ENCODE results near the gene NANS. TPM values are rescaled to one million over a fixed set of nuclear protein-coding genes. Genes with fewer than 3 reads are reported as not detected.

The NANS gene
- polyA plus RNA-seq, 1 donor from 2014 or later, result 16.9 TPM

GRCh38 chr9:98096091-98096490, 39.6 kb downstream of the NANS start:
- TF ChIP-seq TAF1 (IDR thresholded peaks at IDR 0.05; ENCODE audit: low read depth), result no peak
- TF ChIP-seq, protein P1, sequence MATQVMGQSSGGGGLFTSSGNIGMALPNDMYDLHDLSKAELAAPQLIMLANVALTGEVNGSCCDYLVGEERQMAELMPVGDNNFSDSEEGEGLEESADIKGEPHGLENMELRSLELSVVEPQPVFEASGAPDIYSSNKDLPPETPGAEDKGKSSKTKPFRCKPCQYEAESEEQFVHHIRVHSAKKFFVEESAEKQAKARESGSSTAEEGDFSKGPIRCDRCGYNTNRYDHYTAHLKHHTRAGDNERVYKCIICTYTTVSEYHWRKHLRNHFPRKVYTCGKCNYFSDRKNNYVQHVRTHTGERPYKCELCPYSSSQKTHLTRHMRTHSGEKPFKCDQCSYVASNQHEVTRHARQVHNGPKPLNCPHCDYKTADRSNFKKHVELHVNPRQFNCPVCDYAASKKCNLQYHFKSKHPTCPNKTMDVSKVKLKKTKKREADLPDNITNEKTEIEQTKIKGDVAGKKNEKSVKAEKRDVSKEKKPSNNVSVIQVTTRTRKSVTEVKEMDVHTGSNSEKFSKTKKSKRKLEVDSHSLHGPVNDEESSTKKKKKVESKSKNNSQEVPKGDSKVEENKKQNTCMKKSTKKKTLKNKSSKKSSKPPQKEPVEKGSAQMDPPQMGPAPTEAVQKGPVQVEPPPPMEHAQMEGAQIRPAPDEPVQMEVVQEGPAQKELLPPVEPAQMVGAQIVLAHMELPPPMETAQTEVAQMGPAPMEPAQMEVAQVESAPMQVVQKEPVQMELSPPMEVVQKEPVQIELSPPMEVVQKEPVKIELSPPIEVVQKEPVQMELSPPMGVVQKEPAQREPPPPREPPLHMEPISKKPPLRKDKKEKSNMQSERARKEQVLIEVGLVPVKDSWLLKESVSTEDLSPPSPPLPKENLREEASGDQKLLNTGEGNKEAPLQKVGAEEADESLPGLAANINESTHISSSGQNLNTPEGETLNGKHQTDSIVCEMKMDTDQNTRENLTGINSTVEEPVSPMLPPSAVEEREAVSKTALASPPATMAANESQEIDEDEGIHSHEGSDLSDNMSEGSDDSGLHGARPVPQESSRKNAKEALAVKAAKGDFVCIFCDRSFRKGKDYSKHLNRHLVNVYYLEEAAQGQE (IDR thresholded peaks at IDR 0.05; ENCODE audit: borderline replicate concordance), result no peak
- no peak for TF ChIP-seq CTCF (IDR thresholded peaks at IDR 0.05; ENCODE audit: poor library complexity, severe bottlenecking)
- TF ChIP-seq SMC3 (conservative IDR thresholded peaks at IDR 0.05; ENCODE audit: poor library complexity), result no peak
- TF ChIP-seq POLR2AphosphoS5 (IDR thresholded peaks at IDR 0.05), result no peak
- no peak for TF ChIP-seq EZH2 (IDR thresholded peaks at IDR 0.05; ENCODE audit: borderline replicate concordance, insufficient read depth, low read length, poor library complexity, severe bottlenecking)
- no peak for TF ChIP-seq RAD21 (conservative IDR thresholded peaks at IDR 0.05)
- no peak for TF ChIP-seq MXI1 (conservative IDR thresholded peaks at IDR 0.05; ENCODE audit: poor library complexity, severe bottlenecking)
- no peak for TF ChIP-seq EP300 (conservative IDR thresholded peaks at IDR 0.05; ENCODE audit: poor library complexity, severe bottlenecking)
- no peak overlapping the region for H3K27ac ChIP-seq (ENCODE audit: low read length)
- no peak overlapping the region for H3K4me2 ChIP-seq (ENCODE audit: low read length)

GRCh38 chr9:98097836-98098235, 41.3 kb downstream of the NANS start:
- Histone ChIP-seq H3K9me2 (ENCODE audit: insufficient read depth, low read length) (no peaks in the 10 kb centered on the region), H4K20me1 (ENCODE audit: insufficient read depth) (no peaks in the 10 kb centered on the region), H3K9ac (ENCODE audit: low read length) (no peak overlapping the region), H3K27ac (ENCODE audit: low read length) (no peak overlapping the region), H3K4me2 (ENCODE audit: low read length) (no peak overlapping the region), H3K27me3 (ENCODE audit: insufficient read depth, low read depth, low read length) (no peaks in the 10 kb centered on the region), H2AFZ (ENCODE audit: low read depth, low read length) (no peak overlapping the region), H3K79me2 (replicated peaks; ENCODE audit: insufficient read depth, low read length) (no peaks in the 10 kb centered on the region), H3K9me3 (ENCODE audit: low read length) (no peaks in the 10 kb centered on the region), H3F3A (ENCODE audit: insufficient read depth, low read length, poor library complexity, severe bottlenecking) (no peaks in the 10 kb centered on the region), H3K4me3 (ENCODE audit: low read length) (no peak overlapping the region), H3K36me3 (ENCODE audit: insufficient read depth, low read length) (no peaks in the 10 kb centered on the region)
- TF ChIP-seq TAF1 (IDR thresholded peaks at IDR 0.05; ENCODE audit: low read depth) (no peak), EP300 (conservative IDR thresholded peaks at IDR 0.05; ENCODE audit: poor library complexity, severe bottlenecking) (no peak), EZH2 (IDR thresholded peaks at IDR 0.05; ENCODE audit: borderline replicate concordance, insufficient read depth, low read length, poor library complexity, severe bottlenecking) (no peak), MXI1 (conservative IDR thresholded peaks at IDR 0.05; ENCODE audit: poor library complexity, severe bottlenecking) (no peak), SMC3 (conservative IDR thresholded peaks at IDR 0.05; ENCODE audit: poor library complexity) (no peak), CTCF (IDR thresholded peaks at IDR 0.05; ENCODE audit: poor library complexity, severe bottlenecking) (no peak), POLR2AphosphoS5 (IDR thresholded peaks at IDR 0.05) (no peak), RAD21 (conservative IDR thresholded peaks at IDR 0.05) (no peak)
- TF ChIP-seq, protein P1 (IDR thresholded peaks at IDR 0.05; ENCODE audit: borderline replicate concordance), result no peak

More at GRCh38 chr9:98096091-98096490, 39.6 kb downstream of the NANS start:
- no peaks in the 10 kb centered on the region for H3K27me3 ChIP-seq (ENCODE audit: insufficient read depth, low read depth, low read length)
- no peak overlapping the region for H3K4me3 ChIP-seq (ENCODE audit: low read length)
- H3K9ac ChIP-seq (ENCODE audit: low read length), result no peak overlapping the region
- H3K9me3 ChIP-seq (ENCODE audit: low read length), result no peaks in the 10 kb centered on the region
- H3F3A ChIP-seq (ENCODE audit: insufficient read depth, low read length, poor library complexity, severe bottlenecking), result no peaks in the 10 kb centered on the region
- H3K79me2 ChIP-seq (replicated peaks; ENCODE audit: insufficient read depth, low read length), result no peaks in the 10 kb centered on the region
- no peaks in the 10 kb centered on the region for H3K36me3 ChIP-seq (ENCODE audit: insufficient read depth, low read length)
- no peak overlapping the region for H2AFZ ChIP-seq (ENCODE audit: low read depth, low read length)
- H3K9me2 ChIP-seq (ENCODE audit: insufficient read depth, low read length), result no peaks in the 10 kb centered on the region
- no peaks in the 10 kb centered on the region for H4K20me1 ChIP-seq (ENCODE audit: insufficient read depth)
